Retinal pigment epithelial cell (primary cell): ENCODE data around the gene ZNF354C.

ENCODE experiments used
- DNase-seq: peaks from one replicate; pipeline ENCODE4 v3.0.0-alpha.2; 2010; ENCODE audit warnings: low read depth
- H3K4me3 ChIP-seq: 2 replicates; pipeline ENCODE4 v1.5.1; 2011; ENCODE audit warnings: mild to moderate bottlenecking, low read length, control low read depth, moderate library complexity
- CTCF ChIP-seq: conservative IDR thresholded peaks from 2 replicates; pipeline ENCODE4 v1.5.1; 2011; ENCODE audit warnings: low read depth, low read length, control low read depth, inconsistent platforms

Gene ZNF354C

GRCh38 chr5:179124273-179124852 lies 64.2 kb downstream of the ZNF354C start:
- DNase-seq: no peak
- TF ChIP-seq CTCF: no peak
- no peak overlapping the region for H3K4me3 ChIP-seq

- no peak overlapping the region for H3K4me3 ChIP-seq
- no peak for TF ChIP-seq CTCF
- no peak for DNase-seq
These were observed 64.9 kb downstream of the ZNF354C start for GRCh38 chr5:179124853-179125788.

GRCh38 chr5:179125789-179126505 lies 65.8 kb downstream of the ZNF354C start:
- TF ChIP-seq CTCF: no peak
- no peak for DNase-seq
- no peak overlapping the region for H3K4me3 ChIP-seq

- no peak for DNase-seq
- no peak for TF ChIP-seq CTCF
- no peak overlapping the region for H3K4me3 ChIP-seq
These were observed 66.4 kb downstream of the ZNF354C start for GRCh38 chr5:179126506-179126991.

- no peak overlapping the region for H3K4me3 ChIP-seq
- TF ChIP-seq CTCF: no peak
- no peak for DNase-seq
These were observed 67.2 kb downstream of the ZNF354C start for GRCh38 chr5:179127136-179128040.

- no peak for TF ChIP-seq CTCF
- no peak for DNase-seq
- no peak overlapping the region for H3K4me3 ChIP-seq
These were observed 67.8 kb downstream of the ZNF354C start for GRCh38 chr5:179128041-179128365.
